Left ventricle myocardium superior (tissue), 1 donor: ENCODE results near the gene ATF7IP. TPM values are rescaled to one million over a fixed set of nuclear protein-coding genes. Genes with fewer than 3 reads are reported as not detected.

Source experiments
- ATAC-seq: fragments of 200-7000 bp; cut with Tn5 transposase; one replicate; pipeline ENCODE4 v1.9.1; 2020; ENCODE audit warnings: mild to moderate bottlenecking, moderate library complexity
- DNase-seq: peaks from one replicate; pipeline ENCODE4 v3.0.0-alpha.2; 2020
- intact Hi-C: fragments of 100-400 bp; cut with micrococcal nuclease; formaldehyde crosslinking; loops from one replicate; pipeline ENCODE4 v1.11.0; 2022
- total RNA-seq: library from RNA; stranded (reverse); fragmentation: NEBNext Ultra II Directional; extraction: Animal tissue kit (Norgen Biotek cat#: 25700); gene quantifications from one replicate; pipeline ENCODE4 v1.2.1, GENCODE V29; 2021
- donor health status: DM: no; HTN: yes; CAD: no; lungs with severe emphysema.

ATF7IP gene
- total RNA-seq, 1 donor from 2014 or later: 58.5 TPM

DNA sequence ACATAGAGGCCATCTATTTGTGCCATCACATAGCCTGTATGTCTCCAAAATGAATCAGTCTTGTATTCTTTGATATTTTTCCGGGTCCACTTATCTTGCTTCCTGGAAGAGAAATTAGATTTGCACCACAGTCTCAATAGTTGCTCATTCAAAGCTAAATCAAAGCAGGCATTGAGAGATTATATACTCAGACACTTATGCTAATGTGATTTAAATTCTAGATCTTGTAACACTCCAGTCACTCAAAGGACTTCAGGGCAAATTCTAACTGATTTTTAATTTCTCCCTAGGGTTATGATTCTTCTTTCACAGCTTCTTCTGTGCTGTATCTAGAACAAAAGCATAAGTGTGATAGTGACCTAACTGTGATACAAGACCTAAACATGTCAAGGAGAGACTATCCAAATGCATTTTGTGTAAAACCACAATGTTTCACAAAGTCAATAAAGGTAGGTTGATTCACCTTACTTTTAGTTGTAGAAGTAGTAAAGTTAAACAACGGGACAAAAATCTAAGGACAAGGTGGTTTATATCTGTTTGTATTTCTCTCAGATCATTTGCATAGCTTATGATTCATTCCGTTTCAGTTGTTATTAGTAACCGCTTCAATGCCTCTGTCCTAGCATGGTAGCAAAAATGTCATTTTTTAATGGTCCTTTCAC lies 175.4 kb downstream of the ATF7IP start:
- ATAC-seq: no peak
- DNase-seq: no peak
- intact Hi-C loops: no loop called here

DNA sequence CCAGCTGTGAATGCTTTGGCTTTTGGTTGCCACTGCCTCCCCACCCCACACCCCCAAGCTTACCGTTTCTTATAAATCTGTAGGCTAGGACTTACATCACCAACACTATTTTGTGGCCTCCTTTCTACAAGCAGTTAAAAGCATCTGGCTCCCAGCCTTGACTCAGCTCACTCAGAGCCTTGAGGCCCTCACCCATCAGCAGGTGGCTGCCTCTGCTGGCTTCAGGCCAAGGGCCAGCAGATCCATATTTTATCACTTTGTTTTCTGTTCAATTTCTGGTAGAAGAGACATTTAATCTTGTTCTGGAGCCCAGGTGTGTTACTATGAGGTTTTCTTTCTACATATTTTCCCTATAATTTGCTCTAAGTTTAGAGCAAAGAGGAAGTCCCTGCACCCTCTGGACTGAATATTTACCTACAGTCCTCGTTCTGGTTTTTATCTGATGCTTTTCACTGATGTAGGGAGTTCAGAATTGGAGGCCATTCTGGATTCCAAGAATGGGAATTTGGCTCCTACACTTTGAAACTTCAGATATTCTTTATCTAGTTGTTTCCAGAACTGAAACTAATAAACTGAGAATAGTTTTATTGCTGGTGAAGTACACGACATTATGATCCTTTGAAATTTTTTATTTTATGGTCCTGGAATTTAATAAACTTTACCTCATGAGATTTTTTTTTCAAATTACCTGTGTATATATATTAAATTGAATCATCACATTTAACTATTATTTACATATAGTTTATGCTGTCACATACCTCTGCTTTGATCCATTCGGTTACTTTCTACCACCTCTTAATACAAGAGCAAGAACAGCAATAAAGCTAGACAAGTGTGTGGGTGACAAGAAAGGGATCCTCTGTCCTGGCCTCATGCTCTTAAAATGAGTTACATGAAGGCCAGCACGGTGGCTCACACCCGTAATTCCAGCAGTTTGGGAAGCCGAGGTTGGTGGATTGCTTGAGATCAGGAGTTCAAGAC lies 180.0 kb downstream of the ATF7IP start:
- ATAC-seq (no peak), DNase-seq (no peak)
- intact Hi-C loops: no loop called here

DNA sequence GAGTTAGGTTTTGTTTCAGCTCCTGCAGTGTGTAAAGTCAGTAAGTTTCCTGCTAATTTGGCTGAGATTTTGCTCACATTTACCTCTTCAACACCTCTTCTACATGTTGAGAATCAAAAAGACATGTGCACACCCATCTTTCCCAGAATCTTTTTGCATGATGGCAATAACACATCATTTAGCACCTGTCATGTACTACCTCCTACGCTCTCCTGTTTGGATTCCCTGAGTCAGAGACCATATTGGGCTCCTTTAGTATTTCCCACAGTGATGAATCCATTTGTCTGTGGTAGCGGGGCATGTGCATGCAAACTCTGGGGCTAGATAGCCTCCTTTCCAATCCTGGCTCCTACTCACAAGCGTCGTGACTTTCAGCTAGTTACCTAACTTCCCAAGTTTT lies 182.1 kb downstream of the ATF7IP start:
- ATAC-seq (no peak), DNase-seq (no peak)
- intact Hi-C loops: no loop called here

DNA sequence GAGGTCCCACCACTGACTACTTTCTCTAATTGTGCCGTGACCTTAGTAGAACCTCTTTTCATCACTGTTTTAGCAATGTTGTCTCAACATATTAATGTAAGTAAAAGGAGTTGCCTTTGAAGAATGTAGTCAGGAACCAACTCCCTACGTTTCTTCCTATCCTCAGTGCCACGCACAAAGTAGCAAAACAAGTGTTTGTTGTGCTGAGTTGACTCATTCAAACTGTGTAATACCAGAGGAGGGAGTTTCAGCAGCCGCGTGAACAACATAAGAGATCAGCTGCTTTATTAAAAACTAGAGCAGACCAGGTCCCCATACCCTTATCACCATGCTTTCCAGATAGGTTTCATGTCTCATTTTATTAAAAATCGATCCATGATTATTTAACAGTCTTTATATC lies 183.1 kb downstream of the ATF7IP start:
- ATAC-seq (no peak), DNase-seq (no peak)
- intact Hi-C loops: no loop called here

Other genes starting within 250 kb of the ATF7IP start
- gene PLBD1, start 202.2 kb downstream of the ATF7IP start, total RNA-seq: 24.7 TPM